Amniotic stem cell (primary cell): ENCODE measurements around the gene HSPA2.
A peak's percentile ranks its signal among the peaks of the same experiment; 100 is the strongest.

Experiments
- DNase-seq: peaks from one replicate; lab custom pipeline; 2025; lab: John Stamatoyannopoulos, UW

The HSPA2 gene

DNA sequence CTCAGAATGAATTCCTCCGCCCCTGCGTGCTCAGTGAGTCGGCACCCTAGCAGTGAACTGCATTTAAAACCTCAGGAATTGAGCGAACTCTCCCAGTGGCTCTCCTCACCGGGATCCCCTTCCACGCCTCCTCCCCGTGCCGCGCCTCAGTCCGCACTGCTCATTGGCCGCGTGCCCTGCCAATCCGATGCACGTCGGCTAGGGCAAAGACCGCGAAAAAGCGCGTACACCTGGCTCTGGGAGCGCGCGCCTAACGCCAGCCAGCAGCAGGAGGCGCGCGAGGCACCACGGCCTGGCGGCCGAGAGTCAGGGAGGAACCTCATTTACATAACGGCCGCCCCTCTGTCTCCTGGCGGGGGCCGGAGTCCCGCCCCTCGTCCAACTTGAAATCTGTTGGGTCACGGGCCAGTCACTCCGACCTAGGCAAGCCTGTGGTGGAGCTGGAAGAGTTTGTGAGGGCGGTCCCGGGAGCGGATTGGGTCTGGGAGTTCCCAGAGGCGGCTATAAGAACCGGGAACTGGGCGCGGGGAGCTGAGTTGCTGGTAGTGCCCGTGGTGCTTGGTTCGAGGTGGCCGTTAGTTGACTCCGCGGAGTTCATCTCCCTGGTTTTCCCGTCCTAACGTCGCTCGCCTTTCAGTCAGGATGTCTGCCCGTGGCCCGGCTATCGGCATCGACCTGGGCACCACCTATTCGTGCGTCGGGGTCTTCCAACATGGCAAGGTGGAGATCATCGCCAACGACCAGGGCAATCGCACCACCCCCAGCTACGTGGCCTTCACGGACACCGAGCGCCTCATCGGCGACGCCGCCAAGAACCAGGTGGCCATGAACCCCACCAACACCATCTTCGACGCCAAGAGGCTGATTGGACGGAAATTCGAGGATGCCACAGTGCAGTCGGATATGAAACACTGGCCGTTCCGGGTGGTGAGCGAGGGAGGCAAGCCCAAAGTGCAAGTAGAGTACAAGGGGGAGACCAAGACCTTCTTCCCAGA is at the start of gene HSPA2:
HSPA2 (plus strand) TSS at position 534 of the 995 bp plus-strand sequence; CDS start at position 643, 109 bp downstream.
- DNase-seq = peak; percentile 100

DNA sequence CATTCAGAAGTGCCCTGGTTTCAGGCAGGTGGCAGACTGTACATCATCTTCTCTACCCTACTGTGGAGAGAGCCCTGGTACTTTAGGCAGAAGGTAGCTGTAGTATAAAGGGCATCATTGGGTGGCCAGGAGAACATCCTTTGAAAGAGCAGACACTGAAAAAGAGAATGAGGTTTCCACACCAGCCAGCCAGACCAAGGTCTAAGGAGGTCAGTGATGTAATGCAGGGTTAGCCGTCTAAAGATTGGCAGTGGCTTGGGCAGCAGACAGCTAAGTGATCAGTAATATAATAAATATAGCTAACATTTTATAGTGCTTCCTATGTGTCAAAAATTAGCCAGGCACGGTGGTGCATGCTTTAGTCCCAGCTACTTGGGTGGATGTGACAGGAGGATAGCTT is 48.9 kb upstream of the HSPA2 start:
- DNase-seq = no peak

DNA sequence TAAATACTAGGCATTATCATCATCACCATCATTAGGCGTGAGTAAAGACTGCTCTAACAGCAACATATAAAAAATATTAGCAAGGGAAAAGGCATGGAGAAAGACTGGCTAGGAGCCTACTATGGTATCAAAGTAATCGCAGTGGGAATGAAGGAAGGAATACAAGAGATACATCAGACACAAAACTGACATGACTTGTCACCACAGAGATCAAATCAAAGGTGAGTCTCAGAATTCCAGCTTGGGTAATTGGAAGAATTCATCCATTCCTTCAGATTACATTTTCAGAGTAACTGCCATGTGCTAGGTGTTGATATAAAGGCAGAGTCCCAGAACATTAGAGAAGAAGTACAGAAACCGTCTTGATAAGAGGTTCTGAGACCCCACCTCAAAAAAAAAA is 47.1 kb upstream of the HSPA2 start:
- DNase-seq = no peak

DNA sequence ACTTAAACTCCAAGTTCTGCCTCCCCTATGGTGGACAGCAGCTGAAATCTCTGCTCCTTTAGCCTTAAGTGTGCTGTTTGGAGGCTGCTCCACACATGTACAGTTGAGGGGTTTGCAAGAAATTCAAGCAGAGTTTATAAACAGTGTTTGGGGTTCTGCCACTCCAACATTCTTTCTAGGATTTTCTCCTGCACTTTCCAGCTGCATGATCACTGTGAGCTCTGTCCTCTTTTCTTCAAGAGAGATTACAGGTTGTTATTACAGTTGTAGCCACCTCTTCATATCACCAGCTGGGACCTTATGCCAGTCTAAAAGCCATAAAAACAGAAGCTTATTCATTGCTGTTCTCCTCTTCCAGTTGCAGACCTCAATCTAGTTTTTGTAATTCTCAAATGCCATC is 45.3 kb upstream of the HSPA2 start:
- no peak for DNase-seq

- no peak for DNase-seq
These were observed 43.8 kb upstream of the HSPA2 start for GRCh38 chr14:64496764-64497163.

DNA sequence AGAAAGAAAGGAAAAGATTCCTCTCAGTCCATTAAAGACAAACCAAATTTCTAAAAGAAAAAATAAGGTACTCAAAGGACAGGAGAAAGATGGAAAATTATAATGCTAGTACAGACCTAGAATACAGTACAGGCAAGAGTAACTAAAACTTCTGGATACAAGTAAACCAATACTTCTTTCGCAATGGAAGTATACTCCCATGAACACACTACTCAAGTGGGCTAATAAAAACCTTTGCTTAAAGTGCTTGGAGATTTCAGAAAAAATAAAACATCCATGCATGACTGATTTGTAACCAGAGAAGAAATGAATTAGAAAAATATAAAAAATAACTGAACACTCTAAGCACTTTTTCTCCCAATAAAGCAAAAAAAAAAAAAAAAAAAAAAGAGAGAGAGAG is 40.5 kb upstream of the HSPA2 start:
- DNase-seq = no peak

- DNase-seq = no peak
These were observed 39.0 kb upstream of the HSPA2 start for GRCh38 chr14:64501411-64502171.

- DNase-seq = no peak
These were observed 38.1 kb upstream of the HSPA2 start for GRCh38 chr14:64502456-64502855.

GRCh38 chr14:64502887-64503433 is 37.6 kb upstream of the HSPA2 start:
- no peak for DNase-seq

DNA sequence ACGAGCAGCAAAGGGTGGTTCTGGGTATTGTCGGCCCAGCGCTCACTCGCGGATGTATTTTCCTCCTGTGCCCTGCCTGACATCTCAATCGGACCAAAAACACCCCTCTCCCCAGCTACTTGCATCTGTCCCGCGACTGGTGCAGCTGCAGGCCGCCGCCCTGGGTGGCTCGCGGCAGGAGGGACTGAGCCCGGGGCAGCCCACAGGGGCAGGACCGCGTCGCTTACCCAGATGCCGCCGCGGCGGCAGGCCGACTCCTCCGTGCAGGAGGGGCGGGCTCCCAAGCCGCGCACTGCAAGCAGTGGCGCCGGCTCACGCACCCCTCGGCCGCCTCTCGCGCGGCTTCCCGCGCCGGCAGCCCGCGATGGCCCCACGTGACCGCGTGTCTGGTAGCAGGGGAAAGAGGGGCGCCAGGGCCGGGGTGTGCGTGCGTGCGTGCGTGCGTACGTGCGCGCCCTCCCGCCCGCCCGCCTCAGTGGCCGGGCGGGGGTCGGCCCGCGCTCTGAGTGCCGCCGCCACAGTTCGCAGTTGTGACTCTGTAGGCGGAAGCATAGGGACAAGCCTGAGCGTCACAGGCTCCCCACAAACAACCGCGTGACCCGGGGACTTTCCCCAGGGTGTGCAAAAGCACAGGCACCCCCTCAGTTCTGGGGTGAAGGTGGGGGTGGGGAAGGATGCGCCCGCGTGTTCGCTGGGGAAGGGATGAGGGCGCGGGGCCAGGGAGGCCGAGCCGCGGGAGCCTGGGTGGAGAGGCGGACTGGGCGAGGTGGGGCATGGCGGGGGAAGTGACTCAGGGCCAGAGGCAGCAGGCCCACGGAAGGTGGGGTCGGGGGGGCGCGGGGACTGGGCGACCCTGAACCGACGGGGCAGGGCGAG is 36.9 kb upstream of the HSPA2 start, which contains the start of gene ZBTB25:
ZBTB25 (minus strand) TSS at position 405 of the 876 bp plus-strand sequence. CDS start 13,305 bp downstream, outside the sequence.
- peak; percentile 87 for DNase-seq

DNA sequence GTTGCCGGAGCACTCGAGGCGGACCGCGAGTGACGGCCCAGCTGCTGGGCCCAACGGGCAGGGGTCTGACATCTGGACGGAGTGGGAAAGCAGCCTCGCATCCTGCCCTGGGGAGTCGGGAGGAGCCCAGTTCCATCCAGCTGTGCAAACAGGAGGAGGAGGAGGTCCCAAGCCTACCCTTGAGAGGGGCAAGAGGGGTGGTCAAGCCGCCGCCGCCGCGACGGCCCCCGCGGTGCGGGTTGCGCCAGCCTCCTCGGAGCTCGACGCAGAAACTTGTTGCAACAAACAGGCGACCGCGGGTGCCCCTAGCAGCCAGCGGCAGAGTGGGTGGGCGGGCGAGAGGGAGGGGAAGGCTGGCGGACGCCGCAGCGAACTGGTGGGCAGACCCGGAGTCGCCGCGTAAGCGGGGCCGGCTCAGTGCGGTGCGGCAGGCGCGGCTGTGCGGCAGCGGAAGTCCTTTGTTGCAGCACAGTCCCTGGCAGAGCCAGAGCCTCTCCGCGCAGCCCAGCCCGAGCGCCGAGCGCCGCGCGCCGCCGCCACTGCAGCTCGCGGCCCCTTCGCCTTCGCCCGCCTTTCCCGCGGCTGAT is 36.1 kb upstream of the HSPA2 start, which contains the start of gene ZBTB1:
ZBTB1 (plus strand) TSS at position 461 of the 587 bp plus-strand sequence. CDS start 16,735 bp downstream, outside the sequence.
- DNase-seq = peak; percentile 49

DNA sequence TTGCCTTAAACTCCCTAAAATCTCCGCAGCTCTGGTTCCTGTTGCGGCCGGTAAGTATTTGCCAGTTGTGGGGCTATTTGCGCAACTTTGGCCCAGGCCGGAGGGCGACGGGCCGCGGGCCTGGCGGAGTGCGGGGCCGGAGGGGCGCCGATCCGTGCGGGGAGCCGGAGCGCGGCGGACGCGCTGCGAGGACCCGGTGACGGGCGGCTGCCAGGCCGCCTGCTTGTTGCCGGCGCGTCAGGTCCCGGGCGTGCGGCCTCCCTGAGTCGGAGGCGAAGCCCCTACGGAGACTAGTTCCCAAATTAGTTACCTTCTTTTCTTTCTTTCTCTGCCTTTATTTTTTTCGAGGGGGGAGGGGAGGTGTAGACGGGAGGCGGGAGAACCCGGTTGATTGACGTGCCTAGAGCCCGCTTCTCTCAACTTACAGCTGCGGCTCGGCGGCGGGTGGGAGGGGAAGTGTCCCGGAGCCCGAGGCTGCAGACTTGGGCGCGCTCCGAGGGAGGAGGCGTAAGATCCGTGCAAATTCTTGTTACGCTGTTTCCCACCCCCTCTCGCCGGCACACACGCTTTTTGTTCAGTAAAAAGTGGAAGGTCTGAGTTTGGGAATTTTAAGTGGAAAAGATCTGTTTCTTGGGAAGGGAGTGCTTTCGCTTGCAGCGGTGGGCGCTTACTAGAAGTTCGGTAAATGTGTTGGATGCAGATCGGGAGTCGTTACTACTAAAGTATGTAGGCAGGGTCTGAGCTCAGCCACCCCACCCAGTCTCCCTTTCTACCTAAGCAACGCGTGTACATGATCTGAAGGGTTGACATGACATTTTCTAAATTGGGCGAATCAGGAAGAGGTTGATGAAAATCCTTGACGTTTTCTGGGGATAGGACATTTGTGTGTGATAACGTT is 35.4 kb upstream of the HSPA2 start:
- DNase-seq = peak; percentile 80

- no peak for DNase-seq
These were observed 33.8 kb upstream of the HSPA2 start for GRCh38 chr14:64506721-64507120.

GRCh38 chr14:64507376-64508156 is 33.0 kb upstream of the HSPA2 start:
- DNase-seq = no peak

GRCh38 chr14:64508215-64508776 is 32.2 kb upstream of the HSPA2 start:
- DNase-seq = no peak

DNA sequence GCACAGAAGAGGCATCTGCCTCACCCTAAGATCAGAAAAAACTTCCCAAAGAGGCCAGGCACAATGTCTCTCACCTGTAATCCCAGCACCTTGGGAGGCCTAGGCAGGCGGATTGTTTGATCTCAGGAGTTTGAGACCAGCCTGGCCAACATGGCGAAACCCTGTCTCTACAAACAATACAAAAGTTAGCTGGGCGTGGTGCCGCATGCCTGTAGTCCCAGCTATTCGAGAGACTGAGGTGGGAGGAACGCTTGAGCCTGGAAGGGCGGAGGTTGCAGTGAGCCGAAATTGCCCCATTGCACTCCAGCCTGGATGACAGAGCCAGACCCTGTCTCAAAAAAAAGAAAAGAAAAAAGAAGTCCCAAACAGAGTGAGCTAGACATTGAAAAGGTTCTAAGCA is 31.5 kb upstream of the HSPA2 start:
- DNase-seq = no peak

DNA sequence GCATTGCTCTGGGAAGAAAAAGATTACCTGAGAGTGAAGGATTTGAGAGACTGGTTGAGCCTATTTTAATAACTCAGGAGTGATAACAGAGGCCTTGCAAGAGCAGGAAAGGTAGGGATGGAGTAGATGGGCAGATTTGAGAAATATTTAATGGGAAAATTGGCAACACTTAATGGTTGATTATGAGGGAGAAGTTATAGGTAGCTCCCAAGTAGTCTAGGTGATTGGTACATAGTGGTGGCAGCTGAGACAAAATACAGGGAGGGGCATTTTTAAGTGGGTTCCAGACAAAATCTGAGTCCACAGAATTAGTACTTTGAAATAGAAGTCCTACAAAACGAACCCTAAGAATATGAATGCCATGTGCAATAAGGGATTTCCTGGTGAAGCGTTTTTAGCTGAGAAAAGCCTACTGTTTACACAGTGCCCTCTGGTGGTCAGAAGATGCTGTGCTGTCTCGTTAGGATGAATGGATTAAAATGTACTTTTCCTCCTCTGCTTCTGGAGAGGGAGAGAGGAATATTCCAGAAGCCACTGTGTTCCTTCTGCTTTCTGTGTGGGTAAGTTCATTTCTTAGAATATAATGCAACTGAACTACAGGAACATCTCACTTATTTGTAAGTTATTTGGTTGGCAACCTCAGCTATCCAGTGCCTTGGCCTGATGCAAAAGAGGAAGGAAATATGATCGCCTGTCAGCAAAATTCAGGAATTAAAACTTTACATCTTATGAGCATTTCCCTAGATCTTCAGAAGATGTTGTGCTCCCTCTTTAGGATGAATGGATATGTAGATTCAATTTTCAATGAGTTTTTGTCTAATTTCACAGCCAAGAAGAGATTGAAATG is 29.5 kb upstream of the HSPA2 start:
- DNase-seq = peak; percentile 52

DNA sequence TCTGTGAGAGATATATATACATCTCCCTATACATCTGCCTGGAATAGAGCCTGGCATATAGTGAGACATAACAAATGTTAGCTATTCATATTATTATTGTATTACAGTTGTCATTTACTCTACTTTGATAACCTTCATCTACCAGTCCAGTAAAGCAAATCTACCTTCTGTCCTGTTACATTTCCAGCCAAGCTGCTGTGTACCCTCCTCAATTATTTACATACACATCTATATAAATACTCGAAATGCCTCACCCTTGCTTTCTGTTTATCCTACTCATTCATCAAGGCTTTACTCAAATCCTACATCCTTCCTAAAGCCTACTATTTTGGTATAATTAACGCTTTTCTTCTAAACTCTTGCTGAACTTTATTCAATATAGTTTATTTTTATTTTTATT is 27.3 kb upstream of the HSPA2 start:
- DNase-seq = no peak
